PC-3 (cell line): Measurements from ENCODE around the gene PRDM10.

Experiments used
- CTCF ChIP-seq: fragments of 300-600 bp; sonication (generic); conservative IDR thresholded peaks from 2 replicates; pipeline ENCODE4 v1.5.1; 2017; ENCODE audit warnings: antibody characterized with exemption, low read depth, mild to moderate bottlenecking, low read length
- EZH2 ChIP-seq: fragments of 300-600 bp; sonication (generic); IDR thresholded peaks from one replicate; pipeline ENCODE4 v1.6.1; 2017; ENCODE audit warnings: antibody characterized with exemption, mild to moderate bottlenecking, low read length; ENCODE audit not compliant: unreplicated experiment
- EZH2phosphoT487 ChIP-seq: fragments of 300-600 bp; sonication (generic); IDR thresholded peaks from 2 replicates; pipeline ENCODE4 v1.6.1; 2018; ENCODE audit warnings: mild to moderate bottlenecking, antibody characterized with exemption, low read length, borderline replicate concordance

GRCh38 chr11:130020323-130020722, 17.7 kb upstream of the PRDM10 start:
- TF ChIP-seq CTCF (no peak), EZH2 (no peak), EZH2phosphoT487 (no peak)
